A673 (cell line): Measurements from ENCODE around the gene FGFR3. TPM values are rescaled to one million over a fixed set of nuclear protein-coding genes. Genes with fewer than 3 reads are reported as not detected.
A peak's percentile ranks its signal among the peaks of the same experiment; 100 is the strongest.

Experiments
- BruUV-seq: library from RNA; stranded (reverse); fragments of 400-500 nt; replicated peaks from 2 replicates; lab custom pipeline; 2021; lab: Mats Ljungman, UMichigan
- CTCF ChIA-PET: fragments of 300-600 bp; sonication (Branson Sonifier 250); formaldehyde crosslinking; loops from one replicate; lab custom pipeline; 2022; ENCODE audit warnings: antibody characterized with exemption; lab: Charles Lee
- POLR2A ChIA-PET: fragments of 300-600 bp; sonication (Branson Sonifier 250); formaldehyde crosslinking; loops from one replicate; lab custom pipeline; 2022; ENCODE audit warnings: antibody characterized with exemption; ENCODE audit not compliant: low non-redundant PET; lab: Charles Lee
- DNase-seq: peaks from one replicate; pipeline ENCODE4 v3.0.0-alpha.2; 2015; ENCODE audit warnings: low spot score
- H3K27ac ChIP-seq: fragments of 200-600 bp; sonication (generic); 2 replicates; pipeline ENCODE4 v1.5.1; 2016; ENCODE audit warnings: mixed run types, low read depth, mild to moderate bottlenecking, mixed read lengths, antibody characterized with exemption, low read length; ENCODE audit not compliant: poor library complexity, severe bottlenecking
- H3K27me3 ChIP-seq: fragments of 200-600 bp; sonication (generic); replicated peaks from 2 replicates; pipeline ENCODE4 v1.6.1; 2017; ENCODE audit warnings: mixed run types, low read depth, mild to moderate bottlenecking, mixed read lengths, antibody characterized with exemption, low read length; ENCODE audit not compliant: insufficient read depth, poor library complexity
- H3K36me3 ChIP-seq: fragments of 200-600 bp; sonication (generic); 2 replicates; pipeline ENCODE4 v1.6.1; 2016; ENCODE audit warnings: mixed run types, mild to moderate bottlenecking, mixed read lengths, antibody characterized with exemption, low read length; ENCODE audit not compliant: insufficient read depth, poor library complexity, severe bottlenecking
- H3K4me1 ChIP-seq: fragments of 200-600 bp; sonication (generic); 2 replicates; pipeline ENCODE4 v1.6.1; 2017; ENCODE audit warnings: mixed run types, mild to moderate bottlenecking, mixed read lengths, antibody characterized with exemption, low read length; ENCODE audit not compliant: insufficient read depth, poor library complexity, severe bottlenecking
- H3K4me3 ChIP-seq: fragments of 200-600 bp; sonication (generic); 2 replicates; pipeline ENCODE4 v1.5.1; 2016; ENCODE audit warnings: low read depth, mixed run types, mild to moderate bottlenecking, mixed read lengths, low read length; ENCODE audit not compliant: poor library complexity, severe bottlenecking
- H3K9me3 ChIP-seq: fragments of 200-600 bp; sonication (generic); 2 replicates; pipeline ENCODE4 v1.6.1; 2016; ENCODE audit warnings: mixed run types, low read depth, mild to moderate bottlenecking, mixed read lengths, antibody characterized with exemption, low read length; ENCODE audit not compliant: poor library complexity, severe bottlenecking
- EZH2 ChIP-seq: fragments of 200-600 bp; sonication (generic); IDR thresholded peaks from 2 replicates; pipeline ENCODE4 v1.6.1; 2017; ENCODE audit warnings: borderline replicate concordance, low read depth, mild to moderate bottlenecking, mixed read lengths, antibody characterized with exemption, low read length; ENCODE audit not compliant: poor library complexity, severe bottlenecking
- intact Hi-C: fragments of 100-400 bp; cut with micrococcal nuclease; formaldehyde crosslinking; loops from one replicate; pipeline ENCODE4 v1.10.0; 2022; ENCODE audit not compliant: unreplicated experiment
- total RNA-seq: library from RNA; stranded (reverse); gene quantifications from 2 replicates; pipeline ENCODE4 v1.2.3, GENCODE V29; 2021
- TF ChIP-seq, protein P1 (sequence below): fragments of 300-800, 200-600 bp; sonication (generic); conservative IDR thresholded peaks from 2 replicates; pipeline ENCODE4 v1.5.1; 2017; ENCODE audit warnings: low read depth, mild to moderate bottlenecking, antibody characterized with exemption, low read length, moderate library complexity, mixed read lengths

Gene FGFR3
- total RNA-seq, 1 experiment from 2014 or later: 5.5 TPM

DNA sequence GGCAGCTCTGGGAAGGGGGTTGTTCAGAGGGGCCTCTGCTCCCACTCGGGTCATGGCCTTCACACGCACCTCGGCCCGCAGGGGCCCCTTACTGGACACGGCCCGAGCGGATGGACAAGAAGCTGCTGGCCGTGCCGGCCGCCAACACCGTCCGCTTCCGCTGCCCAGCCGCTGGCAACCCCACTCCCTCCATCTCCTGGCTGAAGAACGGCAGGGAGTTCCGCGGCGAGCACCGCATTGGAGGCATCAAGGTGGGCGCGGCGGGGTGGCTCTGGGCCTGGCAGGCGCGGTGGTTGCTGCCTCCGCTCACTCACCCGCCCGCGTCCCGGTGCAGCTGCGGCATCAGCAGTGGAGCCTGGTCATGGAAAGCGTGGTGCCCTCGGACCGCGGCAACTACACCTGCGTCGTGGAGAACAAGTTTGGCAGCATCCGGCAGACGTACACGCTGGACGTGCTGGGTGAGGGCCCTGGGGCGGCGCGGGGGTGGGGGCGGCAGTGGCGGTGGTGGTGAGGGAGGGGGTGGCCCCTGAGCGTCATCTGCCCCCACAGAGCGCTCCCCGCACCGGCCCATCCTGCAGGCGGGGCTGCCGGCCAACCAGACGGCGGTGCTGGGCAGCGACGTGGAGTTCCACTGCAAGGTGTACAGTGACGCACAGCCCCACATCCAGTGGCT, 8.3 kb downstream of the FGFR3 start:
- H3K4me3 ChIP-seq: no peak overlapping the region
- no peaks in the 10 kb centered on the region for H3K9me3 ChIP-seq
- no TSS peak for BruUV-seq
- H3K36me3 ChIP-seq: no peaks in the 10 kb centered on the region
- intact Hi-C loops: no loop called here
- no peaks in the 10 kb centered on the region for H3K27me3 ChIP-seq
- H3K27ac ChIP-seq: no peak overlapping the region
- no peak for DNase-seq
- ChIA-PET POLR2A (no interaction called here), CTCF (no interaction called here)
- TF ChIP-seq EZH2: no peak
- TF ChIP-seq, protein P1, sequence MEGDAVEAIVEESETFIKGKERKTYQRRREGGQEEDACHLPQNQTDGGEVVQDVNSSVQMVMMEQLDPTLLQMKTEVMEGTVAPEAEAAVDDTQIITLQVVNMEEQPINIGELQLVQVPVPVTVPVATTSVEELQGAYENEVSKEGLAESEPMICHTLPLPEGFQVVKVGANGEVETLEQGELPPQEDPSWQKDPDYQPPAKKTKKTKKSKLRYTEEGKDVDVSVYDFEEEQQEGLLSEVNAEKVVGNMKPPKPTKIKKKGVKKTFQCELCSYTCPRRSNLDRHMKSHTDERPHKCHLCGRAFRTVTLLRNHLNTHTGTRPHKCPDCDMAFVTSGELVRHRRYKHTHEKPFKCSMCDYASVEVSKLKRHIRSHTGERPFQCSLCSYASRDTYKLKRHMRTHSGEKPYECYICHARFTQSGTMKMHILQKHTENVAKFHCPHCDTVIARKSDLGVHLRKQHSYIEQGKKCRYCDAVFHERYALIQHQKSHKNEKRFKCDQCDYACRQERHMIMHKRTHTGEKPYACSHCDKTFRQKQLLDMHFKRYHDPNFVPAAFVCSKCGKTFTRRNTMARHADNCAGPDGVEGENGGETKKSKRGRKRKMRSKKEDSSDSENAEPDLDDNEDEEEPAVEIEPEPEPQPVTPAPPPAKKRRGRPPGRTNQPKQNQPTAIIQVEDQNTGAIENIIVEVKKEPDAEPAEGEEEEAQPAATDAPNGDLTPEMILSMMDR: no peak
- no peaks in the 10 kb centered on the region for H3K4me1 ChIP-seq

DNA sequence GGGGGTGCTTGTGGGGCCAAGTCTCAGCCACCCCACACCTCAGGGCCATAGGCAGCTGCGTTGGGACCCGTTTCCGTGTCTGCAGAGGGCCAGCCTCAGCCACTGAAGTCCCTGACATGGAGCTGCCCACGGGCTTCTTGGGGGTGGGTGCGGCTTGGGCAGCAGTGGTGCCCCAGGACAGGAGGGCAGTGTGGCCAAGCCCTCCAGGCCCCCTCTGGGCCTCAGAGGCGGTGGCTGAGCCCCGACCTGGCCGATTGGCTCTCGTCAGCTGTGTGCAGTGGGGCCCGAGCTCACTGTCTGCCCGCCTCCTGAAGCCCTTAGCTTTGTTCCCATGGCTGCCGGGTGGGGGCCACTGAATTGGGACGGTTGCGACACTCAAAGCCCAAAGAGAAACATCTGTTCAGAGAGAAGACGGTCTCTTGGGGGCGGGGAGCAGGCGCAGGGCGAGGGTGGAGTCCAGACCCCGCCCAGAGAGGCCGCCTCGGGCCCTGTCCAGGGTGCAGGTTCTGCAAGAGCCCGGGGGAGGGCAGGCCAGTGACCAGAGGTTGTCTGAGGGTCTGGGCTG, 9.1 kb downstream of the FGFR3 start:
- CTCF ChIA-PET: interaction anchor here (0.8 kb wide), 1 partner anchor 53 kb away, joined by 3 read pairs; no protein-coding TSS in a partner anchor
- Histone ChIP-seq H3K27ac (no peak overlapping the region), H3K4me1 (no peaks in the 10 kb centered on the region), H3K27me3 (no peaks in the 10 kb centered on the region), H3K4me3 (no peak overlapping the region), H3K36me3 (no peaks in the 10 kb centered on the region), H3K9me3 (no peaks in the 10 kb centered on the region)
- no TSS peak for BruUV-seq
- DNase-seq: peak; percentile 63
- POLR2A ChIA-PET: no interaction called here
- intact Hi-C loops: no loop called here
- TF ChIP-seq, protein P1: no peak
- no peak for TF ChIP-seq EZH2

DNA sequence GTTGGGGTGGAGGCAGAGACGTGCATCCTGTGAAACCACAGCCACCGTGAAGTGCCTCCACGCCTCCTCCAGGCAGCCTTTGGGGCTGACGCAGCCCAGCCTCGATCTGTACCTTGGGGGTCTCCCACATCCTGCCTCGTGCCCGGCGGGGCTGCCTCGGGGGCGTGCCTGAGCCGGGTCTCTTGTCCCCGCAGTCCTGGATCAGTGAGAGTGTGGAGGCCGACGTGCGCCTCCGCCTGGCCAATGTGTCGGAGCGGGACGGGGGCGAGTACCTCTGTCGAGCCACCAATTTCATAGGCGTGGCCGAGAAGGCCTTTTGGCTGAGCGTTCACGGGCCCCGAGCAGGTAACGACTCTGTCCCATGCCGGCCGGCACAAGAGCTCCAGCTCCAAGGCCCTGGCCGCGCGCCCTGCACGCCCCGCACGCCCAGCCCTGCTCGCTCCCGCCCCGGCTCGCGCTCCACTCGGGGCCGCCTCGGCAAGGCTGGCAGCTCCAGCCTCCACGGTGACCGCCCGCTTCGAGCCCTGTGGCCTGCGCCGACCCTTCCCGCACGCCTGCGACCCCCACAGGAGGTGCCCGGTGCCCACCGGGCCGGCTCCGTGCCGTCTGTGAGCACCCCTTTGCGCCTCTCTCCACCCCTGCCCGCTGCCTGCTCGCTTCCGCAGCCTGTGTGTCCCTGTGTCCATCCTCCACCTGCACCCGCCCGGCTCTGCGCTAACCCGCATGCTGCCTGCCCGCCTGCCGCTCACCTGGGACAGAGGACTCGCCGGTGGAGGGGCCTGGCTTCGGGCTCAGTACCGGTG, 9.8 kb downstream of the FGFR3 start:
- intact Hi-C loops: no loop called here
- no peak for DNase-seq
- Histone ChIP-seq H3K9me3 (no peaks in the 10 kb centered on the region), H3K4me3 (no peak overlapping the region), H3K4me1 (no peaks in the 10 kb centered on the region), H3K27me3 (no peaks in the 10 kb centered on the region), H3K27ac (no peak overlapping the region), H3K36me3 (no peaks in the 10 kb centered on the region)
- CTCF ChIA-PET: interaction anchor here (0.8 kb wide), 1 partner anchor 53 kb away, joined by 3 read pairs; no protein-coding TSS in a partner anchor
- BruUV-seq: no TSS peak
- TF ChIP-seq, protein P1: no peak
- no peak for TF ChIP-seq EZH2
- POLR2A ChIA-PET: no interaction called here
